ENCODE data around the gene FCRLA.
A peak's percentile ranks its signal among the peaks of the same experiment; 100 is the strongest.

FCRLA gene

GRCh38 chr1:161733526-161733925 lies 26.5 kb downstream of the FCRLA start:
- no peak for DNase-seq

- no peak for DNase-seq
Observed at GRCh38 chr1:161735837-161736236, 28.8 kb downstream of the FCRLA start.

- no peak for DNase-seq
Observed at GRCh38 chr1:161736335-161736969, 29.4 kb downstream of the FCRLA start.

- DNase-seq, result no peak
Observed at GRCh38 chr1:161737625-161738024, 30.6 kb downstream of the FCRLA start.

- peak; percentile 64 for DNase-seq
Observed at GRCh38 chr1:161738627-161739287, 31.7 kb downstream of the FCRLA start.

- peak; percentile 40 for DNase-seq
Observed at GRCh38 chr1:161739865-161740566, 33.0 kb downstream of the FCRLA start.

- DNase-seq, result no peak
Observed at GRCh38 chr1:161740921-161741320, 33.9 kb downstream of the FCRLA start.

GRCh38 chr1:161743231-161743630 lies 36.2 kb downstream of the FCRLA start:
- no peak for DNase-seq

- DNase-seq, result no peak
Observed at GRCh38 chr1:161747801-161748200, 40.8 kb downstream of the FCRLA start.

- peak; percentile 92 for DNase-seq
Observed at GRCh38 chr1:161749509-161750407, 42.7 kb downstream of the FCRLA start, which contains the start of gene DUSP12. TSS of gene DUSP12 (plus strand) at chr1:161749786. CDS start at chr1:161749802, 16 bp downstream.

GRCh38 chr1:161763522-161764098 lies 56.6 kb downstream of the FCRLA start:
- peak; percentile 43 for DNase-seq

Data from CD4-positive, alpha-beta T cell treated with Interleukin-15 for 1 hour (primary cell).